ENCODE data around the gene GFAP.

Gene GFAP

DNA sequence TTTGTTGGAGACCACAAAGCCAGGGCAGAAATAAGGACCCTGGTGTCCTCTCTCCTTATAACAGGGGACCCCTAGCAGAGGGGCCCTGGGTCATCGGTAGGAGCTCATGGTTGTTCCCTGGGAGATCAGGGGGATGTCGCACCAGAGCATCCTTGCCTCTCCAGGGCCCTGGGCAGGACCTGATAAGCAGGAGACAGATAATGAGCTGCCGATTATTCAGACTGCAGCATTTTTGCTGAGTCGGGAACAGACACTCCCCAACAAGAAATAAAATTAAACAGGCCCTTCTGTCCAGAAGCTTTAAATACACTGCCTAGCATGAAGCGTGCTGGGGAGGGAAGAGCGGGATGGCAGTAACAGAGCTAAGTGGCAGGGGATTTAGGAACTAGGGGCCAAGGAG lies 15.4 kb upstream of the GFAP start:
- no peak for DNase-seq

DNA sequence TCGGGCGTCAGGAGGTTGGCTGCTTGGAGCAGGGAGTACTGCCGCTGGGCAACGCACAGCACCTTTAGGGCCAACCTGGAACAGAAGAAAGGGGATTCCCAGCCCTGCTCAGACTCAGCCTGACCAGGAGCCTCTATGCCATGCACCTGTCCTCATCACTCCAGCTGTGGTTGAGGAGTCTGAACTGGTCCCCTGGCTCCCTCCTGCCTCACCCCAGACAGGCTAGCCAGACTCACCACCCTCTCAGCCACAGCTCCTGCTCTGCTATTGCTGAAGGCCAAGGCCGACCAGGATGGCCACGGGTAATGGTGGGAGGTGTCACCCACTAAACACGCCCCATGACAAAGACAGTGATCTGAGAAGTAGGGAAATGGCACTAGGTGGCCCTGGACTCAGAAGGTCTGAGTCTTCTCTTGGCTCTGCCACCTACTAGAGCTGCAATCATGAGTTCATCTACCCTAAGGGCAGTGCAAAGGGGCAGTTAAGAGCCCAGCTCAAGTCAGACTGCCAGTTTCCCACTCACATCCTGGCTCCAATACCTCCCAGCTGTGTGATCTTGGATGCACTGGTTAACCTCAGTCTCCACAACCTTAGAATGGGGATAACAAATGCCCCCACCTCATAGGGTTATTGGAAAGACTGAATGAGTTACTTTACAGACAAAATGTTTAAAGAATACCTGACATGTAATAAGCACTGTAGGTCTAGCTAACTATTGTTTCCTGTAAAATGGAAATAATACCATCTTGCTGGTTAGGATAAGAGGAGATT lies 13.8 kb upstream of the GFAP start:
- no peak for DNase-seq

DNA sequence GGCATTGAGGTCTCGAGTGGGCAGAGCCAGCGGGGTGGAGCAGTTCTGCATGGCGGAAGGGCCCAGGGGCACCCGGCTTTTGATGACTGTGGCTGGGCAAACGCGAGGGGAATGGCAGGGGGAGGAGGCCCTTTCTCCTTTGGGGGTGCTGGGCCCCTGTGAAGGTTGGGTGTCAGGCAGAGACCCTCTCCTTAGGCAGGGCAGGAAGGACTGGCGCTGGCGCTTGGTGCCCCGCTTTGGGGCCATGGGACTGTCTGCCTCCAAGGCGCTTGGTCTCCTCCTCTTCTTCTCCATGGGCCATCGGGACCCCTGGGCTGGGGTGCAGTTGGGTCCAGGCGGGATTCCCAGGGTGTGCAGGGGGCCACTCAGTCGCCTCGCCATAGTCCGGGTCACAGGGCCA lies 12.8 kb upstream of the GFAP start:
- no peak for DNase-seq

DNA sequence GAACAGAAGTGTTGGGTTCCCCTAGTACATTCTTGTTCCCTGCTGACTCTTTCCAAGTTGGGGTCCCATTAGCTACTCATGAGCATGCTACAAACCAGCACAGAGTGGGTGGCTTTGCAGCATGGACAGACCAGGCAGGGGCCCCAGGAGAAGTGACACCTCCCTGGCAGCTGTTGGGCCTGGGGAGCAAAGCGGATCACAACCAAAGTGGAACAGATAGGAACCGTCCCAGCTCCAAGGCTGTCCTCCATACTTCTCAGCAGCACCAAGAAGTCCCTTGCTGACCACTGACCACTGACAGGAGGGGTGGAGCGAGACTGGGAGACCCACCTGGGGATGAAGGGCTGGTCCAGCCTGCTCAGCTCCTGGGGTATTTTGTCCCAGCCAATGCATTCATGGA lies 12.4 kb upstream of the GFAP start:
- DNase-seq: no peak

DNA sequence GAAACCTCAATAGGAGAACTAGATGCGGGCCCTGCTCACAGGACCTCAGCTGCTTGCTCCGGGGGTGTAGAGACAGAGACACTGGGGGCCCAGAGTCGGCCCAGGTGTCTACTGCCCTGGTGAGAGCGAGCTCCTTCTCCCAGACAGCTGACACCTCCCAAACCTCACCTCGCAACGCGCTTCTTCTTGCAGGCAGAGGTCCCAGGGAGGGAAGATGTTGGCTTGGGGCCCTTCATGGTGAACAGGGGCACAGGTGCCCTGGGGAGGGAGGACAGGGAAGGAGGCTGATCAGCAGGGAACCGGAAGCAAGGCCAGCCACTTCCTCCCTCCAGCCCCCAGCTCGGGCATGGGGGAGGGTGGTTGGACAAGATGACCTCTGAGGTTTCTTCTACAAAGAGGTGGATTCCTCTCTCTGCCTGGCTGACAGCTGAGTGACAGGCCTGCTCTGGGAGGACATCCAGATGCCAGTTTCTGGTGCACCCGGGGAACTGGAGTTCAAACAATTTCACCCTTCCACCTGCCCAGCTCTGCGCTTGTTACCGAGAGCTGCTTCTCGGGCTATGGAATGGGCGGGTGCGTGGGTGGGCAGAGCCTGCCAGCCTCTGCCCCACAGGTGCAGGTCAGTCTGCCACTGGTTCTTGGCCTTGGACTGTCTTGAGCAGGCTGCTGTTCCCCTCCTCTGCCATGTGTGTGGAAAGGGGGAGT lies 11.7 kb upstream of the GFAP start:
- DNase-seq: no peak

DNA sequence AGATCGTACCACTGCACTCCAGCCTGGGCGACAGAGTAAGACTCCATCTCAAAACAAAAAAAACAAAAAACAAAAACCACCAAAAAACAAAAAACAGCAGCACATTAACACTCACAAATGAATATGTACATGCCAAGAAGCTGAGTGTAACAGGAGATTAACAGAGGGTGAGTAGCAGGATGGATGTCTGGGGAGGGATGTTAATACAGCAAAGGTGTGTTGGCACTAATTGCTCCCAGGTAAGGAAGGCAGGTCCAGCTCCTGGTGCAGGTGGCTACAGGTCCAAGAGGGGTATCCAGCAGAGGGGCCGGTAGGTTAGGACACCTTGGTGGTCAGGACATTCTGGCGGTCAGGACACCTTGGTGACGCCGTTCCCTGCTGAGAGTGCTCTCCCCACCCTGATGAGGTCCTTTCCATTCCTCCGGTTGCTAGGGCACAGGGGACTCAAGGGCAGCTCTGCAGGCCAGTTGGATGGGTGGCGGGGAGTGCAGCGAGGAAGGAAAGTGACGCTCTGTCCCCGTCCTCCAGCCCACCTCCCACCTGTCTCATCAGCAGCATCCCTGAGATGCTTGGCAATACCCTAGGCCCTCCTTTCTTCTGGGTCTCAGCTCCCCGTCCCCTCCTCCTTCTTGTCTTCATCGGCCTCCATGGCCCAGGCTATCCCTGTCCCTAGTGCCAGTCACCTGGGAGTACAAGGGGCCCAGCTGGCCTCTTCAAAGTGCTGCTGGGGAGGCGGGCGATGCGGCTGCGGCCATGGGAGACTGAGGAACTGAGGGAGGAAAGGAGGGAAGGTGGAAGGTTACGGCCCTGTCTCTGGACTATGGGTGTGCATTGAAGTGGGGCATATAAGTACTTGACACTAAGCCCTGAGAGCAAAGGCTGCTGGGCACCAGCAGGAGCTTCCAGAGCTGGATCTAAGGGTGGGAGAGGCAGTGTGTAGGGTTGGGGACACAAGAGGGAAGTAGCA lies 10.7 kb upstream of the GFAP start:
- no peak for DNase-seq

DNA sequence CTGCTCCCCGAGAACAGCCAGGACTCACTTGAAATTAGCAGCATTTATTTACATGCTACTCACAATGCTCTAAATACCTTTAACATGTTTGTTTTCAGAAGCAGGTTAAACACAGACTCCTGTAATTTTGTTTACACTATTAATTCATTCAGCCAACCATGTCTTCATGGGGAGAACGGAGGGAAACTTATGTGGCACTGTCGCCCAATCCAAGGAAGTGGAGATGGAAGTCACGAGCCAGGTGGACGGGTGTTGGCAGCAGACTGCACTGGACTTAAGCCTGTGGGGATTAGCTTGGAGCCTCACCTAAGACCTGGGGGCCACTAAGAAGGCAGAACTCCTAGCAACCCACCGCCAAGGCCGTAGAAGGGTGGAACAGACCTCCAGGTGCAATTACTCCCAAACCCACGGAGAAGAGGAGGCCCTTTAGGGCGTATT lies 8.8 kb upstream of the GFAP start:
- DNase-seq: no peak

DNA sequence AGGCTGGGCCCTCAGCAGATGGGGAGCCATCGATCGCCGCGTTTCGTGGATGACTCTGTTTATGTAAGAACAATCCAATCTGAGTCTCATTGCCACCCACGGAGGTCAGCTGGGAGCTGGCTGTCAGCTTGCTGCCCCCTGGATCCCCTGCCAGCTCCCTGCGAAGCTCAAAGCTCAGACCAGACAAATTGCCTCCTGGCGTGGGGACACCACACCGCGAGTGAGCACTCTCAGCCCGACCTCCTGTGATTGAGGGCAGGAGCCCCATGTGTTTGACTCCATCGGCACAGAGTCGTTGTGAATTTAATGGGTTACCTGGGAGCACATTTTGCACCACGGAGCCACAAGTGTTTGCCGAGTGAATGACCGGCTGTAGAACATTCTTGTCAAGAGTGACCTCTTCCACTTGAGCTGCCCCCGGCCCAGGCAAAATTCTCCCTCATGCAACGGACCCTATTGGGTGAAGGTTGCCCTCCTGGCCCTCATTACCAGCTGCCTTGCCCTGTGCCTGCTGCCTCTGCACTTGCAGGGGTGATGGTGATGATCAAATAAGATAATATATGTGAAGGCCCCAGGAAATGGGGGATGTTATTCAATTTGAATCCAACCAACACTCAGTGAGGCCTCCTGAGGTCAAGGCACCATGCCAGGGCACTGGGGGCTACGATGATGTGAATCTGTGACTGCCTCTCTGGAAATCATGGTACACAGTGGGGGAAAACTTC lies 7.6 kb upstream of the GFAP start:
- DNase-seq: no peak

DNA sequence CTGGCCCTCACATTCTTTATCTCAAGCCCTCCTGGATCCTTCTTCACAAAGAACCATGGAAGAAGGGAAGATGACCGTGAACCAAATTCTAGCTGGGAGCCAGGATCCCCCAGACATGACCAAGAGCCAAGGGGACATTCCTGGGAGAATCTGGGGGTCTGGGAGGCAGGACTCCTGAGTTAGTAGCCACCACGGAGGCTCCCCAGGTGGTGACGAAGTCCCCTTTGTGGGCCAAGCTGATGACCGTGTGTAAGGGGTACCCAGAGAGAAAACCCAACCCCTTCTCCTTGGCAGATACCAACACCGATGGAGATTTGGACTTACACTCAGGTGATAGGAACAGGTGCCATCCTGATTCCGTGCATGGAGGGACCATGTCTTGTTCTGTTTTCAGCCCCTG lies 6.8 kb upstream of the GFAP start:
- DNase-seq: no peak

DNA sequence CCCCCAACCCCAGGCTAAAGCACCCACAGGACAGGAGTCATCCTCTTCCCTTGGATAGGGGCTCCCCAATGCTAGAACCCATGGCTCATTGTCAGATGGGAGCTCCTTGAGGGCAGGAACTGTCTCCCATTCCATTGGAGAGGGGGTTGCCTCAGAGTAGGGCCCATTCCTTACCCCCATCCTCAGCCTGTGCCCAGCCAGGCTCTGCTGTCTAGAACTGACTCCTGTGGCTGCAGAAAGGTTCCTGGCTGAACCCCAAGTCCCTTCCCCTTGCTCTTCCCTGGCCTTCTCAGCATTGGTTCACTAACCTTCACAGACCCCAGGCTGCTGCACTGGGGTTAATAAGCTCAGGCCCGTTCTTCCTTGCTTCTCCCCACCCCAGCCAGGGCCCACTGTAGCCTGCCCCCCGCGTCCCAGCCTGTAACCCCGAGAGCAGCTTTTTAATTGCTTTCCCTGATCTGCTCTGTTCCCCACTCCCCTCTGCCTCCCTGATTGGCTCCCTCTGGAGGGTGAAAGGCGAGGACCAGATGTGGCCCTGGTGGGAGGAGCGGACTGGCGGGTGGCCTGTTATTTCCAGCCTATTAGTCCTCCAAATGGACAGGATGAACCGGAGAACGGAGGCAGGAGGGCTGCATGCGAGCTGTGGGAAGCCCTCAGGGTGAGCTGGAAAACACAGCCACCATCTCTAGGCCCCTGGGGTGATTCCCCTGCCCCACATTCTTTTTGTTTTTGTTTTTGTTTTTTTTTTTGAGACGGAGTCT lies 6.0 kb upstream of the GFAP start:
- DNase-seq: no peak

DNA sequence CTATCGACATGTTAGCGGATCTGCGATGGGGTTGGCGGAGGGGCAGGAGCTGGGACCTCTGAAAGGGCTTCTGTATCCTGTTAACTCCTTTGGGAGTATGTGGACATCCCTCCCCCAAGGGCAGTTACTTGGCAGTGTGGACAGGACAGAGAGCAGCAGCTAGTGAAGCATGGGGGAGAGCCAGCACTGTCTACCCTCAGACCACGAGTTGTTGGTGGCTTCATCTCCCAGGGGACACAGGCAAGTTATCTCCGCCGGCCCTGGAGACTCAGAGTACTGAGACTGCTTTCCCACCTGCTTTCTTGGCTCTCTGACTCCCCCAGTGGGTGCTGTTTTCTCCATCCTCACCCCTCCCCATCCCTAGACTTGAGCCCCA lies 5.3 kb upstream of the GFAP start:
- DNase-seq: no peak

DNA sequence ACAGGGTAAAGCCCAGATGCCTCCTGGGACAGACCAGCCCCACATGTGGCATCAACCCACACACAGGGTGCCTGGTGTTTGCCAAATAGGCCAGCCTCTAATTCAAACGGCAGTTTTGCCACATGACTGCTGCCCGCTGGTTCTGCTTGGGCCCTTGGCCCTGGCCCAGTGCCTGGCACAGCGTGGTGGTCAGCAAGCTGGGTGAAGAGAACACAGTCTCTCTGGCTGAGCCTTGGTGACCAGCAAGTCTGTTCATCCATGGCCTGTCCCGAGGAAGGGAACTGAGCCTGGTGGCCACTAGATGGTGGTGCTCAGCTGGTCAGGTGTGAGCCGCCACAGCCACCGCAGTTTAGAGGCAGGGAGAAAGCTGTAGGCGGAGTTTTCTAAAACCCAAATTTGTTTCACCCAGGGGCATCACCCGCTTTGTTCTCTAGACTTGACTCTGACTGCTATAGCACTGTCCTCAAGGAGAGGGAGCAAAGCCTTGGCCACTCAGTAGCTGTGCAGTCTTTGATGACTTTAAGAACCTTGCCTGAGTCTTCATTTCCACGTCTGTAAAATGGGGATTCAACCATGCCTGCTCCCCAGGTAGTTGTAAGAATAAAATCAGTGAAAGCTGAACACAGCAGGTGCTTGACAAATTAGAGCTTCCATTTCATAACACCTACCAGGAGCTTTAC lies 4.7 kb upstream of the GFAP start:
- peak; percentile 78 for DNase-seq

DNA sequence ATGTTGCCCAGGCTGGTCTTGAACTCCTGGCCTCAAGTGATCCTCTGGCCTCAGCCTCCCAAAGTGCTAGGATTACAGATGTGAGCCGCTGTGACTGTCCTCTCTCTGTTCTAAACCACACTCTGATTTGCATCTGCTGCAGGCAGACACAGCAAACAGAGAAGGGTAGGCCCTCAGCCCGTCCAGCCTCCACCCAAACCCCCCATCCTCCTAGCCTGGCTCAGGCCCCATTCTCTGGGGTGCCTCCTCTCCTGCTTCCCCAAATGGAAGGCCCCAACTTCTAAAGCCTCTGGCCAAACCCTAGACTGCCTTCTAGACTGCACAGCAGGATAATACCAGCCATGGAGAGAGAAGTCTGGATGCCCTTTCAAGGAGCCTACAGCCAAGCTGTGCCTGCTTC lies 4.1 kb upstream of the GFAP start:
- DNase-seq: no peak

DNA sequence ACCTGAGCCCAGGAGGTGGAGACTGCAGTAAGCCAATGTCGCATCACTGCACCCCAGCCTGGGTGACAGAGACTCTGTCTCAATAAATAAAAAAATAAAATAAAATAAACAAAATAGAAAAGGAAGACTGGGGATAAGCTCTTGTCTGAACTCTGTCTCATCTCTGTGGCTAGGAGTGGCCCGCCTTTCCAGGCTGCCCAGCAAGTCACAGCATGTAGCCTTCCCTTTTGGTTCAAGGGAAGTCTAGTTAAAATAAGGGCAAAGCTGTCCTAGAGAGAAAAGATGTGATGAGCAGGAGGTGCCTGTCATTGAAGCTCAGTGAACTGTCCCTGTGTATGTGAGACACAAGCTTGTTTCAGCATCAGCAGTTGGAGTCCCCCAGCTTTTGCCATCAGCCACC lies 2.7 kb upstream of the GFAP start:
- no peak for DNase-seq

DNA sequence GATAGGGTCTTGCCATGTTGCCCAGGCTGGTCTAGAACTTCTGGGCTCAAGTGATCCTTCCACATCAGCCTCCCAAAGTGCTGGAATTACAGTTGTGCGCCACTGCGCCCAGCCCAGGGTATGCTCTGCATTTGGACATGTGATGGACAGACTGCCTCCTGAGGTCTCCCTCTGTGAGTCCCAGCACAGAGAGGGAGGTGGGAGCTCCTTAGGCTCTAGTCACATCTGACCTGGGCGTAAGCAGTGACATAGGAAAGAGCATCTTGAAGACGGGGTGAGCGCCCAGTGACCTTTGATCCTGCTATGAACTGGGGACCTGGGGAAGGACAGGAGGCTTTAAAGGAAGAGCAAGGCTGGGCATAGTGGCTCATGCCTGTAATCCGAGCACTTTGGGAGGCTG lies 2.2 kb upstream of the GFAP start:
- DNase-seq: no peak

DNA sequence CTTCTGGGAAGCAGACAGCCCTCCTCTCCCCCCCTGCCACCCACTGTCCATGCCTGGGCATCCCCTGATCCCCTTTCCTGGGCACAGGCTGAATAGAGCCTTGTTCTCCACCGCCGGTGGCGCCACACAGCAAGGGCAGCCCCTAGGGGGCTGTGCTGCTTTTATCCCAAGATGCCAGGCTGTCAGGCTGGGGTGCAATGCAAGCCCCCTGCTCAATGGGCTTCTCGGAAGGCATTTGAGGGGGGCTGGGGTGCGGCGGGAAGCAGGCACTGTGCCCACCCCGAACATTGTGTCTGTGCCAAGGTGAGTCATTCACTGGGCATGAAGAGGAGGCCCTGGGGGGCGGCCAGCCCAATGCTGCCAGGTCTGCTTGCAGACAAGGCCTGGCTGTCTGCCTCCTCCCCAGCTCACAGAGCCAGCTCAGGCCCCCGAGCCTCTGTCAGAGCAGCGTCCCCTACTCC lies 1.5 kb upstream of the GFAP start:
- no peak for DNase-seq

DNA sequence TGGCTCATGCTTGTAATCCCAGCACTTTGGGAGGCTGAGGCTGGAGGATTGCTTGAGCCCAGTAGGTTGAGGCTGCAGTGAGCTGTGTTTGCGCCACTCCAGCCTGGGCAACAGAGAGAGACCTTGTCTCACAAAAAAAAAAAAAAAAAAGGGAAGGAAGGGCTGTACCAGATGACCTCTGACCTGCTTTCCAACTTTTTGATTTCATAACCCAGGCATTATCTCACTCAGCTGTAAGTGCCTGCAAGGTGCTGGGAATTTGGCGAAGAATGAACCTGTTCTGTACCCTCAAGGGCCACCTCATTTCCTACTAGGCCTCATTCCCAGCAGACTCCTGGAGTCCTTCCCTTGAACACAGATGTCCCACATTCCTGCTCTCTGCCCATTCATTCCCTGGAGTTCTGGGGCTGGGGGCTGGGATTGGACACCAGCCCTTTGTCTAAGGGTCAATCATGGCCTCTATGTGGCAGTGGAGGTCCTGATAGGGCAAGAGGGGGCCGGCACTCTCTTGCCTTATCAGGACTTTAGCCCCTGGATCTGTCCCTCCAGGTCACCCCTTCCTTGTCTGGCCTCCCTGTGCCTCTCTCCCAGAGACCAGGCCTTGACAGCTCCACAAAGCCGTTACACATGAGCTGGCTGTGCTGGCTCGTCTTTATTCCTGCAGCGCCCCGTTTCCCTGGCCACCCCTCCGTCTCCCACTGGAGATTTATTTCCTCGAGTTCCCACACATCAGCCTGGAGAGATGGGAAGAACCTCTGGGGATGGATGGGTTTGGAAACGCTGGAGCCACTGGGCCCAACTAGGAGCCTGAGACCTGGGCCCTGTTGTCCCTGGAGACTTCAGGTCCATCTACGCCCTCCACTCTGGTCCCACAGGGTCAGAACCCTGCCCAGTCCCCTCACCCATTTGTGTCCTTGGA lies 821 bp upstream of the GFAP start:
- DNase-seq: peak; percentile 58

DNA sequence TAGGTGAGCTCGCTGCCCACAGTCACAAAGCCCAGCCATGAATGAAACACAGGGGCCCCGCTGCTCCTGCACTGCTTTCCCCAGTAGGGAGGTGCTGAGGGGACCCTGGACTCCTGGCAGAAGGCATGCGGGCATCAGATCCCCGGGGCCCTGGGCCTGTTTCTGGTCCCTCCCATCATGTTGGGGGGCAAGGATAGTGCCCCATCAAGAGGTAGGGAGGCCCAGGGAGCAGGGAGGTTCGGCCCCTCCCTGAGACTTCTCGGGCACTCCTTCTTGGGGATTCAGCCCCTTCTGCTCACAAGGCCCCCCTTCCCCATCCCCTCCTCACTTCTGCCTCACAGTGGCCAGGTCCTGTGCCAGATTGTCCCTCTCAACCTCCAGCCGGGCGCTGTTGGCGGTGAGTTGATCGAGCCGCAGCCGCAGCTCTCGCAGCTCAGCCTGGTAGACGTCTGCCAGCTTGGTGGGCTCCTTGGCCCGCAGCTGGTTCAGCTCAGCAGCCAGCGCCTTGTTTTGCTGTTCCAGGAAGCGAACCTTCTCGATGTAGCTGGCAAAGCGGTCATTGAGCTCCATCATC lies 515 bp downstream of the GFAP start:
- no peak for DNase-seq

DNA sequence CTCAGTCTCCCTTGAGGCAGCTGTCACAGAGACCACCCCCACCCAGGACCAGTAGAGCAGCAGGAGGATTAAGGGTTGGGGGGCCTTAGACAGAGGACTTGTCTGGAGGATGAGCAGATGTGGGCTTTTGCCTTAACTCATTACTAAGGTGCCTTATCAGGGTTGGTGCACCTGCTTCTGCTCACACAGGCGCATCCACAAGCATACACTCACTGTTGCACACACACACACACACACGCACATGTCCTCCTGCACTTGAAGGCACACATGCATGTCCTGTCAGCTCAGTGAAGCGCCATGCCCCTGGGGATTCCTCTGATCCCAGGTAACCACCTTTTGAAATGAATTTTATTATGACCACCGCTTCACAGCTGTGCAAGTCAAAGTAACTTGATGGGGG lies 1.2 kb downstream of the GFAP start:
- no peak for DNase-seq

DNA sequence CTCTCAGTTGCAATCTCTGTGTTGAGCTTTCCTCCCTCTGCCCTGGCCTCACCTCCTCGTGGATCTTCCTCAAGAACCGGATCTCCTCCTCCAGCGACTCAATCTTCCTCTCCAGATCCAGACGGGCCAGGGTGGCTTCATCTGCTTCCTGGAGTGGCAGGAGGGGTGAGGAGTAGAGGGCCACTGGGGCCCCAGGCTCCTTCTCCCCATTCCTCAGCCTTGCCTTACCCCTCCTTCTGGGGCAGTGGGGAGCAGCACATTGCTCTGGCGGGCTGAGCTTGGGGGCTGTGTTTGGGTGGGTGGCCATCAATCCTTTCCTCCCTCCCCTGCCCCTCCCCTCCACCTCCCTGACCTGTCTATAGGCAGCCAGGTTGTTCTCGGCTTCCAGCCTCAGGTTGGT lies 1.6 kb downstream of the GFAP start:
- DNase-seq: no peak
